Measurements from ENCODE around the gene NSRP1. TPM values are rescaled to one million over a fixed set of nuclear protein-coding genes. Genes with fewer than 3 reads are reported as not detected.
"Not testable (repeated sequence)": the region's sequence is repeated elsewhere in the genome, so short reads cannot be mapped to it uniquely, and the experiment has no call there.

Gene NSRP1
- total RNA-seq, 1 donor from 2014 or later: 17.4 TPM

GRCh38 chr17:30191072-30191471, 74.5 kb downstream of the NSRP1 start:
- Histone ChIP-seq H3K4me1 (no peaks in the 10 kb centered on the region), H3K9me3 (no peaks in the 10 kb centered on the region), H3K4me3 (no peak overlapping the region), H3K27ac (no peak overlapping the region), H3K36me3 (no peaks in the 10 kb centered on the region), H3K27me3 (no peaks in the 10 kb centered on the region)
- DNase-seq (ENCODE audit: extremely low spot score in 2 of 2): no peak
- intact Hi-C loops (cut with DNase I): no loop called here
- TF ChIP-seq CTCF (IDR thresholded peaks at IDR 0.05): no peak
- TF ChIP-seq POLR2AphosphoS5 (IDR thresholded peaks at IDR 0.05; ENCODE audit: insufficient read depth in 1 of 2, low read depth in 1 of 2): no peak
- no peak for TF ChIP-seq POLR2A (IDR thresholded peaks at IDR 0.05)

- H3K27ac ChIP-seq: no peak overlapping the region
- H3K4me3 ChIP-seq: no peak overlapping the region
- no peak for DNase-seq (ENCODE audit: extremely low spot score in 2 of 2)
- H3K27me3 ChIP-seq: no peaks in the 10 kb centered on the region
- no peaks in the 10 kb centered on the region for H3K4me1 ChIP-seq
- TF ChIP-seq POLR2AphosphoS5 (IDR thresholded peaks at IDR 0.05; ENCODE audit: insufficient read depth in 1 of 2, low read depth in 1 of 2): no peak
- no peak for TF ChIP-seq CTCF (IDR thresholded peaks at IDR 0.05)
- no peak for TF ChIP-seq POLR2A (IDR thresholded peaks at IDR 0.05)
- no peaks in the 10 kb centered on the region for H3K9me3 ChIP-seq
- H3K36me3 ChIP-seq: no peaks in the 10 kb centered on the region
- intact Hi-C loops (cut with DNase I): no loop called here
These were observed 79.9 kb downstream of the NSRP1 start for GRCh38 chr17:30196504-30196903.

GRCh38 chr17:30197416-30197815, 80.8 kb downstream of the NSRP1 start:
- Histone ChIP-seq H3K27me3 (no peaks in the 10 kb centered on the region), H3K4me3 (no peak overlapping the region), H3K4me1 (no peaks in the 10 kb centered on the region), H3K9me3 (no peaks in the 10 kb centered on the region), H3K27ac (no peak overlapping the region), H3K36me3 (no peaks in the 10 kb centered on the region)
- intact Hi-C loops (cut with DNase I): no loop called here
- TF ChIP-seq POLR2A (IDR thresholded peaks at IDR 0.05) (no peak), CTCF (IDR thresholded peaks at IDR 0.05) (no peak), POLR2AphosphoS5 (IDR thresholded peaks at IDR 0.05; ENCODE audit: insufficient read depth in 1 of 2, low read depth in 1 of 2) (no peak)
- DNase-seq (ENCODE audit: extremely low spot score in 2 of 2): no peak

- intact Hi-C loops (cut with DNase I): no loop called here
- TF ChIP-seq CTCF (IDR thresholded peaks at IDR 0.05) (no peak), POLR2A (IDR thresholded peaks at IDR 0.05) (no peak), POLR2AphosphoS5 (IDR thresholded peaks at IDR 0.05; ENCODE audit: insufficient read depth in 1 of 2, low read depth in 1 of 2) (no peak)
- H3K27ac ChIP-seq: no peak overlapping the region
- H3K4me1 ChIP-seq: no peaks in the 10 kb centered on the region
- H3K4me3 ChIP-seq: no peak overlapping the region
- DNase-seq (ENCODE audit: extremely low spot score in 2 of 2): no peak
- no peaks in the 10 kb centered on the region for H3K9me3 ChIP-seq
- no peaks in the 10 kb centered on the region for H3K27me3 ChIP-seq
- H3K36me3 ChIP-seq: no peaks in the 10 kb centered on the region
These were observed 83.0 kb downstream of the NSRP1 start for GRCh38 chr17:30199600-30199999.

- Histone ChIP-seq H3K36me3 (no peaks in the 10 kb centered on the region), H3K27ac (no peak overlapping the region), H3K4me3 (no peak overlapping the region), H3K4me1 (no peaks in the 10 kb centered on the region), H3K27me3 (no peaks in the 10 kb centered on the region), H3K9me3 (no peaks in the 10 kb centered on the region)
- intact Hi-C loops (cut with DNase I): no loop called here
- DNase-seq (ENCODE audit: extremely low spot score in 2 of 2): no peak
- TF ChIP-seq POLR2AphosphoS5 (IDR thresholded peaks at IDR 0.05; ENCODE audit: insufficient read depth in 1 of 2, low read depth in 1 of 2) (no peak), POLR2A (IDR thresholded peaks at IDR 0.05) (no peak), CTCF (IDR thresholded peaks at IDR 0.05) (no peak)
These were observed 83.5 kb downstream of the NSRP1 start for GRCh38 chr17:30200106-30200505.

GRCh38 chr17:30200656-30201055, 84.0 kb downstream of the NSRP1 start:
- DNase-seq (ENCODE audit: extremely low spot score in 2 of 2); H3K4me3 ChIP-seq; intact Hi-C loops (cut with DNase I); H3K4me1 ChIP-seq; H3K36me3 ChIP-seq; H3K27ac ChIP-seq; H3K27me3 ChIP-seq; H3K9me3 ChIP-seq: not testable (repeated sequence)
